H9 (cell line): ENCODE results near the gene OSBPL10. TPM values are rescaled to one million over a fixed set of nuclear protein-coding genes. Genes with fewer than 3 reads are reported as not detected.
A peak's percentile ranks its signal among the peaks of the same experiment; 100 is the strongest.

Experiments
- DNase-seq: peaks from one replicate; pipeline ENCODE4 v3.0.0-alpha.2; 2017
- H2AFZ ChIP-seq: one replicate; pipeline ENCODE4 v1.6.1; 2013; ENCODE audit warnings: mild to moderate bottlenecking, low read length, control low read depth, moderate library complexity
- H2AK5ac ChIP-seq: 2 replicates; pipeline ENCODE4 v1.6.1; 2013; ENCODE audit warnings: low read length, control low read depth, mixed read lengths; ENCODE audit not compliant: insufficient read length
- H2BK120ac ChIP-seq: one replicate; pipeline ENCODE4 v1.6.1; 2013; ENCODE audit warnings: low read depth, mild to moderate bottlenecking, low read length, control low read depth, inconsistent platforms; ENCODE audit not compliant: poor library complexity, severe bottlenecking
- H2BK12ac ChIP-seq: 2 replicates; pipeline ENCODE4 v1.6.1; 2013; ENCODE audit warnings: low read length, control low read depth, mixed read lengths, low read depth; ENCODE audit not compliant: insufficient read length
- H2BK15ac ChIP-seq: 2 replicates; pipeline ENCODE4 v1.6.1; 2013; ENCODE audit warnings: low read depth, low read length, control low read depth
- H2BK20ac ChIP-seq: one replicate; pipeline ENCODE4 v1.6.1; 2013; ENCODE audit warnings: low read depth, mild to moderate bottlenecking, low read length, control low read depth, inconsistent platforms; ENCODE audit not compliant: poor library complexity, severe bottlenecking
- H2BK5ac ChIP-seq: 2 replicates; pipeline ENCODE4 v1.6.1; 2013; ENCODE audit warnings: low read length, control low read depth, mixed read lengths; ENCODE audit not compliant: insufficient read length
- H3K14ac ChIP-seq: 2 replicates; pipeline ENCODE4 v1.6.1; 2013; ENCODE audit warnings: low read length, control low read depth; ENCODE audit not compliant: insufficient read depth
- H3K18ac ChIP-seq: 2 replicates; pipeline ENCODE4 v1.6.1; 2013; ENCODE audit warnings: low read depth, mild to moderate bottlenecking, mixed read lengths, low read length, control low read depth; ENCODE audit not compliant: insufficient read length
- H3K23ac ChIP-seq: 2 replicates; pipeline ENCODE4 v1.6.1; 2013; ENCODE audit warnings: low read length, control low read depth, mixed read lengths, low read depth; ENCODE audit not compliant: insufficient read length
- H3K23me2 ChIP-seq: 2 replicates; pipeline ENCODE4 v1.6.1; 2013; ENCODE audit warnings: low read depth, mild to moderate bottlenecking, mixed read lengths, low read length, control low read depth; ENCODE audit not compliant: insufficient read length, poor library complexity, severe bottlenecking
- H3K27ac ChIP-seq: 2 replicates; pipeline ENCODE4 v1.5.1; 2013; ENCODE audit warnings: low read length, control low read depth, mixed read lengths, low read depth; ENCODE audit not compliant: insufficient read length
- H3K27me3 ChIP-seq: 2 replicates; pipeline ENCODE4 v1.6.1; 2013; ENCODE audit warnings: low read length, control low read depth, inconsistent platforms; ENCODE audit not compliant: insufficient read depth
- H3K4ac ChIP-seq: 2 replicates; pipeline ENCODE4 v1.6.1; 2013; ENCODE audit warnings: low read depth, mild to moderate bottlenecking, control low read depth, inconsistent platforms, low read length, moderate library complexity
- H3K4me1 ChIP-seq: 2 replicates; pipeline ENCODE4 v1.6.1; 2013; ENCODE audit warnings: low read length, control low read depth, inconsistent platforms; ENCODE audit not compliant: insufficient read depth
- H3K4me2 ChIP-seq: 2 replicates; pipeline ENCODE4 v1.6.1; 2013; ENCODE audit warnings: low read length, control low read depth, mixed read lengths; ENCODE audit not compliant: insufficient read length, insufficient read depth
- H3K56ac ChIP-seq: 2 replicates; pipeline ENCODE4 v1.6.1; 2013; ENCODE audit warnings: low read depth, mild to moderate bottlenecking, mixed read lengths, low read length, control low read depth; ENCODE audit not compliant: insufficient read length
- H3K79me1 ChIP-seq: 2 replicates; pipeline ENCODE4 v1.6.1; 2013; ENCODE audit warnings: low read depth, mild to moderate bottlenecking, moderate library complexity, low read length, control low read depth, inconsistent platforms; ENCODE audit not compliant: insufficient read depth, poor library complexity, severe bottlenecking
- H3K79me2 ChIP-seq: 2 replicates; pipeline ENCODE4 v1.6.1; 2013; ENCODE audit warnings: low read length, control low read depth, inconsistent platforms; ENCODE audit not compliant: insufficient read depth
- H3K9ac ChIP-seq: 2 replicates; pipeline ENCODE4 v1.6.1; 2013; ENCODE audit warnings: low read length, control low read depth, mixed read lengths; ENCODE audit not compliant: insufficient read length; ENCODE audit errors: extremely low read depth
- H3K9me3 ChIP-seq: one replicate; pipeline ENCODE4 v1.6.1; 2013; ENCODE audit warnings: low read depth, low read length, inconsistent platforms; ENCODE audit not compliant: control insufficient read depth
- H3T11ph ChIP-seq: one replicate; pipeline ENCODE4 v1.6.1; 2013; ENCODE audit warnings: mild to moderate bottlenecking, low read length, control low read depth, inconsistent platforms
- H4K20me1 ChIP-seq: one replicate; pipeline ENCODE4 v1.6.1; 2013; ENCODE audit not compliant: control insufficient read depth, insufficient read length, insufficient read depth
- H4K5ac ChIP-seq: 2 replicates; pipeline ENCODE4 v1.6.1; 2013; ENCODE audit warnings: low read depth, mild to moderate bottlenecking, mixed read lengths, low read length, control low read depth; ENCODE audit not compliant: insufficient read length
- H4K8ac ChIP-seq: replicated peaks from 2 replicates; pipeline ENCODE4 v1.6.1; 2013; ENCODE audit warnings: low read length, control low read depth, mixed read lengths, low read depth; ENCODE audit not compliant: insufficient read length
- H4K91ac ChIP-seq: 2 replicates; pipeline ENCODE4 v1.6.1; 2013; ENCODE audit warnings: low read depth, mild to moderate bottlenecking, moderate library complexity, mixed read lengths, low read length, control low read depth; ENCODE audit not compliant: insufficient read length
- H3K27ac Mint-ChIP-seq, 3 experiments: 2 replicates in 2 of 3; 3 replicates in 1 of 3; pipeline ENCODE4 v1.8.0; 2020 to 2021; ENCODE audit warnings: mixed read lengths in 3 of 3, mild to moderate bottlenecking in 1 of 3, moderate library complexity in 1 of 3
- H3K27me3 Mint-ChIP-seq: 2 replicates; pipeline ENCODE4 v1.8.0; 2021; ENCODE audit warnings: low read depth, mild to moderate bottlenecking, moderate library complexity, mixed read lengths
- H3K36me3 Mint-ChIP-seq, 3 experiments: 2 replicates in 2 of 3; 3 replicates in 1 of 3; pipeline ENCODE4 v1.8.0; 2020 to 2021; ENCODE audit warnings: low read depth in 3 of 3, mixed read lengths in 3 of 3; ENCODE audit not compliant: insufficient read depth in 1 of 3
- H3K4me1 Mint-ChIP-seq, 2 experiments: 2 replicates each; pipeline ENCODE4 v1.8.0; 2020; ENCODE audit warnings: mixed read lengths in 2 of 2
- H3K4me3 Mint-ChIP-seq, 2 experiments: 2 replicates in 1 of 2; 3 replicates in 1 of 2; pipeline ENCODE4 v1.8.0; 2020 to 2021; ENCODE audit warnings: mild to moderate bottlenecking in 2 of 2, mixed read lengths in 2 of 2, moderate library complexity in 1 of 2
- H3K9me3 Mint-ChIP-seq, 2 experiments: 2 replicates in 1 of 2; 3 replicates in 1 of 2; pipeline ENCODE4 v1.8.0; 2020; ENCODE audit warnings: mild to moderate bottlenecking in 2 of 2, mixed read lengths in 2 of 2, moderate library complexity in 1 of 2
- CTCF ChIP-seq: fragments of 200-600 bp; sonication (generic); conservative IDR thresholded peaks from 3 replicates; pipeline ENCODE4 v1.8.0; 2021; ENCODE audit warnings: antibody characterized with exemption, mild to moderate bottlenecking
- WGBS: extraction: QIAGEN DNeasy Blood & Tissue Kit; methylation state at CpG from one replicate; pipeline ENCODE4 v1.1.7; 2013; ENCODE audit warnings: missing lambda C conversion rate, low lambda C conversion rate, mixed read lengths; ENCODE audit not compliant: insufficient read length; ENCODE audit errors: extremely low coverage; 5-methylcytosine and 5-hydroxymethylcytosine counted together
- total RNA-seq: library from RNA; stranded (reverse); gene quantifications from 2 replicates; pipeline ENCODE4 v1.2.1, GENCODE V29; 2021

OSBPL10 gene
- total RNA-seq, 1 experiment from 2014 or later: 42.7 TPM

- no peak overlapping the region for H3K14ac ChIP-seq
- peaks cover 44 to 51% (median 46%) of the 10 kb centered on the region in 3 experiments for H3K36me3 Mint-ChIP-seq
- H3K79me2 ChIP-seq: no peaks in the 10 kb centered on the region
- H3K27ac Mint-ChIP-seq: peak overlapping the region; percentile 29 to 90 (median 41); a peak in 4 of 7 replicates
- H4K91ac ChIP-seq: no peak overlapping the region
- H2AFZ ChIP-seq: no peak overlapping the region
- H3K23me2 ChIP-seq: no peaks in the 10 kb centered on the region
- no peak overlapping the region for H3K4ac ChIP-seq
- no peaks in the 10 kb centered on the region for H3K79me1 ChIP-seq
- no peak overlapping the region for H3K56ac ChIP-seq
- 0 out of 2 replicates have a peak, but pooled peaks cover 3% of the 10 kb centered on the region for H3K4me1 ChIP-seq
- H3K9ac ChIP-seq: no peak overlapping the region
- no peak overlapping the region for H3K27ac ChIP-seq
- H3K4me3 Mint-ChIP-seq: no peak overlapping the region
- H2AK5ac ChIP-seq: no peak overlapping the region
- no peak overlapping the region for H4K5ac ChIP-seq
- no peaks in the 10 kb centered on the region for H3K27me3 ChIP-seq
- H3T11ph ChIP-seq: no peak overlapping the region
- H3K9me3 ChIP-seq: no peaks in the 10 kb centered on the region
- peak; percentile 64 for TF ChIP-seq CTCF
- no peak overlapping the region for H2BK120ac ChIP-seq
- no peak overlapping the region for H3K23ac ChIP-seq
- no peak overlapping the region for H2BK12ac ChIP-seq
- H4K8ac ChIP-seq: no peak overlapping the region
- H2BK5ac ChIP-seq: no peak overlapping the region
- no peak for DNase-seq
- H3K4me1 Mint-ChIP-seq: peaks cover 10 to 21% of the 10 kb centered on the region in 2 experiments
- H3K9me3 Mint-ChIP-seq: peaks cover 7 to 13% of the 10 kb centered on the region in 2 experiments; a peak in 4 of 5 replicates
- H3K4me2 ChIP-seq: no peak overlapping the region
- no peak overlapping the region for H3K18ac ChIP-seq
- no CpG with 5 or more reads among the region's 6 CpGs for WGBS
- no peaks in the 10 kb centered on the region for H3K27me3 Mint-ChIP-seq
- H4K20me1 ChIP-seq: no peaks in the 10 kb centered on the region
- H2BK20ac ChIP-seq: no peak overlapping the region
- H2BK15ac ChIP-seq: no peak overlapping the region
Measured at GRCh38 chr3:31687020-31687802, 293.9 kb downstream of the OSBPL10 start.
